GM23338 (cell line): ENCODE data around the gene ACSF3.

Experiments used
- CREB1 ChIP-seq: fragments of 250-450 bp; sonication (Bioruptor Pico); IDR thresholded peaks from 2 replicates; pipeline ENCODE4 v1.5.0; 2020; ENCODE audit warnings: low read depth, mild to moderate bottlenecking, moderate library complexity
- EZH2 ChIP-seq: fragments of 200-600 bp; sonication (generic); IDR thresholded peaks from one replicate; pipeline ENCODE4 v1.8.0; 2017; ENCODE audit warnings: antibody characterized with exemption, mild to moderate bottlenecking, low read depth; ENCODE audit not compliant: unreplicated experiment
- EZH2phosphoT487 ChIP-seq: fragments of 200-600 bp; sonication (generic); IDR thresholded peaks from one replicate; pipeline ENCODE4 v1.8.1; 2018; ENCODE audit warnings: antibody characterized with exemption; ENCODE audit not compliant: unreplicated experiment
- JUNB ChIP-seq: IDR thresholded peaks from one replicate; pipeline ENCODE4 v1.6.1; 2016; ENCODE audit warnings: antibody characterized with exemption; ENCODE audit not compliant: unreplicated experiment
- NANOG ChIP-seq: IDR thresholded peaks from 2 replicates; pipeline ENCODE4 v1.6.1; 2016; ENCODE audit warnings: antibody characterized with exemption, borderline replicate concordance
- POLR2AphosphoS5 ChIP-seq: IDR thresholded peaks from 2 replicates; pipeline ENCODE4 v1.6.1; 2016; ENCODE audit warnings: antibody characterized with exemption, low read depth
- STAT1 ChIP-seq: IDR thresholded peaks from one replicate; pipeline ENCODE4 v1.6.1; 2016; ENCODE audit warnings: antibody characterized with exemption; ENCODE audit not compliant: unreplicated experiment
- ZNF331 ChIP-seq: fragments of 250-450 bp; sonication (Bioruptor Pico); IDR thresholded peaks from 2 replicates; pipeline ENCODE4 v1.5.0; 2020; ENCODE audit warnings: low read depth, mild to moderate bottlenecking, moderate library complexity
- TF ChIP-seq, protein P1 (sequence below), 2 experiments: fragments of 200-600 bp in 1 of 2; sonication (generic) in 1 of 2; conservative IDR thresholded peaks; 2 replicates each; pipeline versions ENCODE4 v1.5.1 to v1.6.1; 2016 to 2017; ENCODE audit warnings: antibody characterized with exemption in 2 of 2, low read depth in 2 of 2, mild to moderate bottlenecking in 2 of 2, moderate library complexity in 1 of 2
- TF ChIP-seq, protein P2 (sequence below): IDR thresholded peaks from one replicate; pipeline ENCODE4 v1.6.1; 2018; ENCODE audit warnings: antibody characterized with exemption; ENCODE audit not compliant: unreplicated experiment
- TF ChIP-seq, protein P3 (sequence below): IDR thresholded peaks from 2 replicates; pipeline ENCODE4 v1.6.1; 2016; ENCODE audit warnings: antibody characterized with exemption

DNA sequence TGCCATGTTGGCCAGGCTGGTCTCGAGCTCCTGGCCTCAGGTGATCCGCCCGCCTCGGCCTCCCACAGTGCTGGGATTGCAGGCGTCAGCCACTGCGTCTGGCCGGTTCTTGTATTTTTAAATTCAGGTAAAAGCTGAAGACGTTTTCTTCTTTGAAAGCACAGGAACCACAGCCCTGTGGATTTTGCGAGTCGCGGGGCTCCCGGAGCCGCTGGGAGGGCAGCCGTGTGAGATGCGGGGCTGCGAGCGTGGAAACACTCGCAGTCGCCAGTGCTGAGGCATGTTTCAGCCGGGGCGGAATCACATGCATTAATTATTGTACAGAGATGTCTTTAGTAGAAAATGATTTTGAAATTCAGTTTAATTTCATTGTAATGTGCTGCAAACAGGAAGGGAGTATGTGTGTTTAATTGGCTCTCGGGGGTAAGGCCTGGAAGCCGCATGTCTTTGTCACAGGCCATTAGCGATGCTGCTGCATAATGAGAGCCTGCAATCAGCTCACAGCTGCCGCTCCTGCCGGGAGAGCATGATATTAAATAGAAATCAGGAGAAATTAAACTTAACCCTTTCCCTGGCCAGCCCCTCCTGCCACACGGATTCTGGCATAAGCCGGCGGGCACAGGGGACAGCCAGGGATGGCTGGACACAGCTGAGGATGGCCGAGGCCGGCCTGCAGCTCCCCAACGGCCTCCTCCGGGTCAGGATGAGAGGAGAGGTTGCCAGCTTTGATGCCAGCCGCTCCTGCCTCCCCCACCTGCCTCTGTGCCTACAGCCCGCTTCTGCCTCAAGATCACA, 42.5 kb downstream of the ACSF3 start:
- TF ChIP-seq, protein P1, sequence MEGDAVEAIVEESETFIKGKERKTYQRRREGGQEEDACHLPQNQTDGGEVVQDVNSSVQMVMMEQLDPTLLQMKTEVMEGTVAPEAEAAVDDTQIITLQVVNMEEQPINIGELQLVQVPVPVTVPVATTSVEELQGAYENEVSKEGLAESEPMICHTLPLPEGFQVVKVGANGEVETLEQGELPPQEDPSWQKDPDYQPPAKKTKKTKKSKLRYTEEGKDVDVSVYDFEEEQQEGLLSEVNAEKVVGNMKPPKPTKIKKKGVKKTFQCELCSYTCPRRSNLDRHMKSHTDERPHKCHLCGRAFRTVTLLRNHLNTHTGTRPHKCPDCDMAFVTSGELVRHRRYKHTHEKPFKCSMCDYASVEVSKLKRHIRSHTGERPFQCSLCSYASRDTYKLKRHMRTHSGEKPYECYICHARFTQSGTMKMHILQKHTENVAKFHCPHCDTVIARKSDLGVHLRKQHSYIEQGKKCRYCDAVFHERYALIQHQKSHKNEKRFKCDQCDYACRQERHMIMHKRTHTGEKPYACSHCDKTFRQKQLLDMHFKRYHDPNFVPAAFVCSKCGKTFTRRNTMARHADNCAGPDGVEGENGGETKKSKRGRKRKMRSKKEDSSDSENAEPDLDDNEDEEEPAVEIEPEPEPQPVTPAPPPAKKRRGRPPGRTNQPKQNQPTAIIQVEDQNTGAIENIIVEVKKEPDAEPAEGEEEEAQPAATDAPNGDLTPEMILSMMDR (conservative IDR thresholded peaks at IDR 0.05; ENCODE audit: low read depth in 2 of 2) = no peak
- TF ChIP-seq, protein P2, sequence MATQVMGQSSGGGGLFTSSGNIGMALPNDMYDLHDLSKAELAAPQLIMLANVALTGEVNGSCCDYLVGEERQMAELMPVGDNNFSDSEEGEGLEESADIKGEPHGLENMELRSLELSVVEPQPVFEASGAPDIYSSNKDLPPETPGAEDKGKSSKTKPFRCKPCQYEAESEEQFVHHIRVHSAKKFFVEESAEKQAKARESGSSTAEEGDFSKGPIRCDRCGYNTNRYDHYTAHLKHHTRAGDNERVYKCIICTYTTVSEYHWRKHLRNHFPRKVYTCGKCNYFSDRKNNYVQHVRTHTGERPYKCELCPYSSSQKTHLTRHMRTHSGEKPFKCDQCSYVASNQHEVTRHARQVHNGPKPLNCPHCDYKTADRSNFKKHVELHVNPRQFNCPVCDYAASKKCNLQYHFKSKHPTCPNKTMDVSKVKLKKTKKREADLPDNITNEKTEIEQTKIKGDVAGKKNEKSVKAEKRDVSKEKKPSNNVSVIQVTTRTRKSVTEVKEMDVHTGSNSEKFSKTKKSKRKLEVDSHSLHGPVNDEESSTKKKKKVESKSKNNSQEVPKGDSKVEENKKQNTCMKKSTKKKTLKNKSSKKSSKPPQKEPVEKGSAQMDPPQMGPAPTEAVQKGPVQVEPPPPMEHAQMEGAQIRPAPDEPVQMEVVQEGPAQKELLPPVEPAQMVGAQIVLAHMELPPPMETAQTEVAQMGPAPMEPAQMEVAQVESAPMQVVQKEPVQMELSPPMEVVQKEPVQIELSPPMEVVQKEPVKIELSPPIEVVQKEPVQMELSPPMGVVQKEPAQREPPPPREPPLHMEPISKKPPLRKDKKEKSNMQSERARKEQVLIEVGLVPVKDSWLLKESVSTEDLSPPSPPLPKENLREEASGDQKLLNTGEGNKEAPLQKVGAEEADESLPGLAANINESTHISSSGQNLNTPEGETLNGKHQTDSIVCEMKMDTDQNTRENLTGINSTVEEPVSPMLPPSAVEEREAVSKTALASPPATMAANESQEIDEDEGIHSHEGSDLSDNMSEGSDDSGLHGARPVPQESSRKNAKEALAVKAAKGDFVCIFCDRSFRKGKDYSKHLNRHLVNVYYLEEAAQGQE = no peak
- TF ChIP-seq JUNB = no peak
- no peak for TF ChIP-seq EZH2
- no peak for TF ChIP-seq NANOG
- TF ChIP-seq ZNF331 = no peak
- TF ChIP-seq POLR2AphosphoS5 = no peak
- TF ChIP-seq, protein P3, sequence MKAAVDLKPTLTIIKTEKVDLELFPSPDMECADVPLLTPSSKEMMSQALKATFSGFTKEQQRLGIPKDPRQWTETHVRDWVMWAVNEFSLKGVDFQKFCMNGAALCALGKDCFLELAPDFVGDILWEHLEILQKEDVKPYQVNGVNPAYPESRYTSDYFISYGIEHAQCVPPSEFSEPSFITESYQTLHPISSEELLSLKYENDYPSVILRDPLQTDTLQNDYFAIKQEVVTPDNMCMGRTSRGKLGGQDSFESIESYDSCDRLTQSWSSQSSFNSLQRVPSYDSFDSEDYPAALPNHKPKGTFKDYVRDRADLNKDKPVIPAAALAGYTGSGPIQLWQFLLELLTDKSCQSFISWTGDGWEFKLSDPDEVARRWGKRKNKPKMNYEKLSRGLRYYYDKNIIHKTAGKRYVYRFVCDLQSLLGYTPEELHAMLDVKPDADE = no peak
- TF ChIP-seq STAT1 = no peak
- TF ChIP-seq EZH2phosphoT487 = no peak
- TF ChIP-seq CREB1 = no peak
